ENCODE measurements around the gene APBB2.

DNA sequence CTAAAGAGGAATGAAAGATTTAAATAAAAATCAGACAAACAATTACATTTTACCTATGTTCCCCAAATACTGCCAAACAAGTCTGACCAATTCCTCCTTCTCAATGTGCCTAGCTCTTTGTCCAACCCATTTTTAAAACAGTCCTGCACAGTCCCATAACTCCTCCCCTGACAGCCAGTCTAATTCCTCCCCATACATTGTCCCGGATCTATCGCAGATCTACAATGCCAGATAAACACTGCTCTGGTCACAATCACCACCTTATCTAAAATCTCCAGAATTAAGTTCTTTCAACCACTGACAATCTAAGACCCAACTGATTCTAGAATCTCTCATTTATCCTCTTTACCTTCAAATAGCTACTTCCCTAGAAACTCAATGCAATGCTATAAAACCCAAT lies 176.0 kb downstream of the APBB2 start:
- TF ChIP-seq EZH2 (IDR thresholded peaks at IDR 0.05; ENCODE audit: borderline replicate concordance, control insufficient read depth, low read depth, low read length) (no peak), JUND (IDR thresholded peaks at IDR 0.05; ENCODE audit: low read depth, low read length) (no peak), SMAD1 (IDR thresholded peaks at IDR 0.05; ENCODE audit: low read depth, partially characterized antibody) (no peak), CREB1 (IDR thresholded peaks at IDR 0.05; ENCODE audit: low read depth) (no peak)
